Esophagus squamous epithelium (tissue), 5 donors: Measurements from ENCODE around the gene RRP1. TPM values are rescaled to one million over a fixed set of nuclear protein-coding genes. Genes with fewer than 3 reads are reported as not detected.

Experiments
- DNase-seq: peaks from one replicate; lab custom pipeline; 2025; lab: John Stamatoyannopoulos, UW
- H3K27ac ChIP-seq, 4 donors: fragments of 200-600 bp; sonication (generic); one replicate each; pipeline ENCODE4 v1.5.1; 2016 to 2019; ENCODE audit warnings: mild to moderate bottlenecking in 1 of 4
- H3K27me3 ChIP-seq, 4 donors: fragments of 200-600 bp; sonication (generic); 1 replicate in 3 of 4; 2 replicates in 1 of 4; pipeline versions ENCODE4 v1.5.1 to v1.6.0; 2017 to 2021; ENCODE audit warnings: antibody characterized with exemption in 1 of 4
- H3K36me3 ChIP-seq, 3 donors: fragments of 200-600 bp; sonication (generic); one replicate each; pipeline ENCODE4 v1.5.1; 2016 to 2019
- H3K4me1 ChIP-seq, 3 donors: fragments of 200-600 bp; sonication (generic); one replicate each; pipeline ENCODE4 v1.5.1; 2017 to 2019
- H3K4me3 ChIP-seq, 4 donors: fragments of 200-600 bp; sonication (generic); 1 replicate in 3 of 4; 2 replicates in 1 of 4; pipeline ENCODE4 v1.5.1; 2016 to 2019; ENCODE audit warnings: mild to moderate bottlenecking in 2 of 4, moderate library complexity in 1 of 4
- H3K9me3 ChIP-seq, 3 donors: fragments of 200-600 bp; sonication (generic); one replicate each; pipeline ENCODE4 v1.5.1; 2016 to 2019
- CTCF ChIP-seq, 6 experiments: fragments of 450-650 bp in 4 of 6; fragments of 200-600 bp in 2 of 6; sonication (generic) in 2 of 6; IDR thresholded peaks; one replicate each; pipeline ENCODE4 v1.5.1; 2016 to 2019; ENCODE audit warnings: antibody characterized with exemption in 6 of 6, mild to moderate bottlenecking in 4 of 6, moderate library complexity in 4 of 6
- POLR2A ChIP-seq, 4 donors: fragments of 450-650 bp; IDR thresholded peaks; one replicate each; pipeline ENCODE4 v1.6.1; 2017; ENCODE audit warnings: antibody characterized with exemption in 4 of 4, mild to moderate bottlenecking in 4 of 4, moderate library complexity in 3 of 4
- WGBS, 2 donors: methylation state at CpG; one replicate each; pipeline ENCODE4 v1.1.5; 2018; 5-methylcytosine and 5-hydroxymethylcytosine counted together
- intact Hi-C: fragments of 100-400 bp; cut with DNase I; formaldehyde crosslinking; loops from one replicate; pipeline ENCODE4 v1.15.0; 2022
- total RNA-seq, 4 donors: library from RNA; depleted of rRNA; stranded (reverse); fragments of >200 nt; gene quantifications; one replicate each; pipeline ENCODE4 v1.1.0, GENCODE V29; 2016
- donor health status: DM: yes; HTN: yes; CAD: no.

RRP1 gene
- total RNA-seq, 4 donors from 2014 or later = 22.5 to 37.2 (median 30.4) TPM

- Histone ChIP-seq H3K4me3 (no peak overlapping the region), H3K27ac (no peak overlapping the region), H3K9me3 (no peaks in the 10 kb centered on the region), H3K36me3 (peaks cover 5 to 83% (median 28%) of the 10 kb centered on the region in 3 donors), H3K4me1 (peaks cover 0 to 21% (median 0%) of the 10 kb centered on the region in 3 donors), H3K27me3 (no peaks in the 10 kb centered on the region)
- DNase-seq = no peak
- 91 to 96% methylated on average over 18 of the region's 18 CpGs for WGBS, 2 donors
- intact Hi-C loops = no loop called here
- TF ChIP-seq POLR2A (IDR thresholded peaks at IDR 0.05) (no peak), CTCF (IDR thresholded peaks at IDR 0.05) (no peak)
Measured at GRCh38 chr21:43744725-43745124, 44.7 kb upstream of the RRP1 start.

GRCh38 chr21:43745772-43746517, 43.4 kb upstream of the RRP1 start:
- H3K27me3 ChIP-seq = no peaks in the 10 kb centered on the region
- WGBS, 2 donors = 93 to 94% methylated on average over 16 of the region's 16 CpGs
- TF ChIP-seq CTCF (IDR thresholded peaks at IDR 0.05) (no peak), POLR2A (IDR thresholded peaks at IDR 0.05) (no peak)
- peaks cover 0 to 9% (median 0%) of the 10 kb centered on the region in 3 donors for H3K4me1 ChIP-seq
- no peak for DNase-seq
- no peak overlapping the region for H3K27ac ChIP-seq
- no peaks in the 10 kb centered on the region for H3K9me3 ChIP-seq
- intact Hi-C loops = no loop called here
- peaks cover 10 to 95% (median 32%) of the 10 kb centered on the region in 3 donors for H3K36me3 ChIP-seq
- H3K4me3 ChIP-seq = no peak overlapping the region

GRCh38 chr21:43748622-43749021, 40.8 kb upstream of the RRP1 start:
- H3K4me3 ChIP-seq = no peak overlapping the region
- intact Hi-C loops = no loop called here
- H3K4me1 ChIP-seq = peaks cover 0 to 9% (median 0%) of the 10 kb centered on the region in 3 donors
- peaks cover 27 to 100% (median 48%) of the 10 kb centered on the region in 3 donors for H3K36me3 ChIP-seq
- no peak for DNase-seq
- H3K27ac ChIP-seq = no peak overlapping the region
- H3K9me3 ChIP-seq = no peaks in the 10 kb centered on the region
- TF ChIP-seq CTCF (IDR thresholded peaks at IDR 0.05) (no peak), POLR2A (IDR thresholded peaks at IDR 0.05) (no peak)
- H3K27me3 ChIP-seq = no peaks in the 10 kb centered on the region
- 89 to 91% methylated on average over 13 of the region's 17 CpGs for WGBS, 2 donors

GRCh38 chr21:43749651-43750262, 39.6 kb upstream of the RRP1 start:
- 77 to 100% methylated on average over 1 to 3 of the region's 18 CpGs for WGBS, 2 donors
- Histone ChIP-seq H3K27ac (no peak overlapping the region), H3K9me3 (no peaks in the 10 kb centered on the region), H3K4me1 (peaks cover 0 to 9% (median 0%) of the 10 kb centered on the region in 3 donors), H3K27me3 (no peaks in the 10 kb centered on the region), H3K36me3 (peaks cover 36 to 100% (median 53%) of the 10 kb centered on the region in 3 donors), H3K4me3 (no peak overlapping the region)
- intact Hi-C loops = no loop called here
- TF ChIP-seq POLR2A (IDR thresholded peaks at IDR 0.05) (no peak), CTCF (IDR thresholded peaks at IDR 0.05) (no peak)
- no peak for DNase-seq
